Neutrophil (primary cell): ENCODE results near the gene SLC2A4RG.

Source experiments
- H3K27ac ChIP-seq: fragments of 200-600 bp; sonication (generic); 2 replicates; pipeline ENCODE4 v1.5.1; 2016; ENCODE audit warnings: mild to moderate bottlenecking, moderate library complexity
- H3K27me3 ChIP-seq: fragments of 200-600 bp; sonication (generic); 2 replicates; pipeline ENCODE4 v1.6.0; 2016; ENCODE audit warnings: mild to moderate bottlenecking
- H3K36me3 ChIP-seq: fragments of 200-600 bp; sonication (generic); 2 replicates; pipeline ENCODE4 v1.5.1; 2017
- H3K4me1 ChIP-seq, 2 experiments: fragments of 200-600 bp in 1 of 2; sonication (generic) in 1 of 2; 1 replicate in 1 of 2; 2 replicates in 1 of 2; pipeline versions ENCODE4 v1.5.1 to v1.6.1; 2013 to 2016; ENCODE audit warnings: low read depth in 1 of 2, low read length in 1 of 2, mild to moderate bottlenecking in 1 of 2, moderate library complexity in 1 of 2; ENCODE audit not compliant: control insufficient read depth in 1 of 2, insufficient read depth in 1 of 2
- H3K4me3 ChIP-seq, 2 experiments: fragments of 200-600 bp in 1 of 2; sonication (generic) in 1 of 2; 1 replicate in 1 of 2; 2 replicates in 1 of 2; pipeline ENCODE4 v1.5.1; 2013 to 2016; ENCODE audit warnings: low read depth in 1 of 2, low read length in 1 of 2, mild to moderate bottlenecking in 1 of 2, moderate library complexity in 1 of 2
- H3K9me3 ChIP-seq: fragments of 200-600 bp; sonication (generic); 2 replicates; pipeline ENCODE4 v1.5.1; 2016
- TF ChIP-seq, protein P1 (sequence below): fragments of 200-600 bp; sonication (generic); IDR thresholded peaks from 2 replicates; pipeline ENCODE4 v1.5.1; 2016; ENCODE audit warnings: antibody characterized with exemption

SLC2A4RG gene

DNA sequence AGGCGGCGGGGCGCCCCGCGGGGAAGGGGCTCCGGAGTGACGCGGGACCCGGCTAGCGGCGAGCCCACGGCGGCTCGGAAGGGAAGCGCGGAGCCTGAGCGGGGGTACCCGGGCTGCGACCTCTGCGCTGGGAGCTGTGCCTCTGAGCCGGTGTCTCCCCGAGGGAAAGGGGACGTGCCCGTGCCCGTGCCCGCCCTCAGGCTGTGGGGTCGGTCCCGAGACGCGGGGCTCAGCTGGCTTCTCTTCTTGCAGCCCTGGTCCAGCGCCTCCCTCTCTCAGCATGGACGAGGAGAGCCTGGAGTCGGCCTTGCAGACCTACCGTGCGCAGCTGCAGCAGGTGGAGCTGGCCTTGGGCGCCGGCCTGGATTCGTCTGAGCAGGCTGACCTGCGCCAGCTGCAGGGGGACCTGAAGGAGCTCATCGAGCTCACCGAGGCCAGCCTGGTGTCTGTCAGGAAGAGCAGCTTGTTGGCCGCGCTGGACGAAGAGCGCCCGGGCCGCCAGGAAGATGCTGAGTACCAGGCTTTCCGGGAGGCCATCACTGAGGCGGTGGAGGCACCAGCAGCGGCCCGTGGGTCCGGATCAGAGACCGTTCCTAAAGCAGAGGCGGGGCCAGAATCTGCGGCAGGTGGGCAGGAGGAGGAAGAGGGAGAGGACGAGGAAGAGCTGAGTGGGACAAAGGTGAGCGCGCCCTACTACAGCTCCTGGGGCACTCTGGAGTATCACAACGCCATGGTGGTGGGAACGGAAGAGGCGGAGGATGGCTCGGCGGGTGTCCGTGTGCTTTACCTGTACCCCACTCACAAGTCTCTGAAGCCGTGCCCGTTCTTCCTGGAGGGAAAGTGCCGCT, 31.1 kb upstream of the SLC2A4RG start:
- peaks cover 71% of the 10 kb centered on the region for H3K36me3 ChIP-seq
- H3K4me3 ChIP-seq = peak overlapping the region; percentile 74 to 86
- no peaks in the 10 kb centered on the region for H3K27me3 ChIP-seq
- TF ChIP-seq, protein P1, sequence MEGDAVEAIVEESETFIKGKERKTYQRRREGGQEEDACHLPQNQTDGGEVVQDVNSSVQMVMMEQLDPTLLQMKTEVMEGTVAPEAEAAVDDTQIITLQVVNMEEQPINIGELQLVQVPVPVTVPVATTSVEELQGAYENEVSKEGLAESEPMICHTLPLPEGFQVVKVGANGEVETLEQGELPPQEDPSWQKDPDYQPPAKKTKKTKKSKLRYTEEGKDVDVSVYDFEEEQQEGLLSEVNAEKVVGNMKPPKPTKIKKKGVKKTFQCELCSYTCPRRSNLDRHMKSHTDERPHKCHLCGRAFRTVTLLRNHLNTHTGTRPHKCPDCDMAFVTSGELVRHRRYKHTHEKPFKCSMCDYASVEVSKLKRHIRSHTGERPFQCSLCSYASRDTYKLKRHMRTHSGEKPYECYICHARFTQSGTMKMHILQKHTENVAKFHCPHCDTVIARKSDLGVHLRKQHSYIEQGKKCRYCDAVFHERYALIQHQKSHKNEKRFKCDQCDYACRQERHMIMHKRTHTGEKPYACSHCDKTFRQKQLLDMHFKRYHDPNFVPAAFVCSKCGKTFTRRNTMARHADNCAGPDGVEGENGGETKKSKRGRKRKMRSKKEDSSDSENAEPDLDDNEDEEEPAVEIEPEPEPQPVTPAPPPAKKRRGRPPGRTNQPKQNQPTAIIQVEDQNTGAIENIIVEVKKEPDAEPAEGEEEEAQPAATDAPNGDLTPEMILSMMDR = no peak
- peak overlapping the region; percentile 86 for H3K27ac ChIP-seq
- peaks cover 27 to 31% of the 10 kb centered on the region in 2 experiments for H3K4me1 ChIP-seq
- no peaks in the 10 kb centered on the region for H3K9me3 ChIP-seq

DNA sequence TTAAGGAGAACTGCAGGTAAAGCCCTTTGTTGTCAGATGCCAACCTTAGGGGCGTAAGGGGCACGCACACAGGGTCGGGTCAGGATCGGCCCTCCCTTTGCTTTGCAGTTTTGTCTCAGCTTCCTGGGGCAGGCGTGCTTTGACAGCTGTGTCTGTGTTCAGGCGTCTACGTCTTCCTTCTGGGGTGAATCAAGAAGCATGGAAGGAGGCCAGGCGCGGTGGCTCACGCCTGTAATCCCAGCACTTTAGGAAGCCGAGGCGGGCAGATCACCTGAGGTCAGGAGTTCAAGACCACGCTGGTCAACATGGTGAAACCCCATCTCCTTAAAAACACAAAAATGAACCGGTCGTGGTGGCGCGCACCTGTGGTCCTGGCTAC, 30.4 kb upstream of the SLC2A4RG start:
- no peaks in the 10 kb centered on the region for H3K9me3 ChIP-seq
- H3K36me3 ChIP-seq = peaks cover 68% of the 10 kb centered on the region
- TF ChIP-seq, protein P1 = no peak
- H3K4me1 ChIP-seq = peaks cover 27 to 31% of the 10 kb centered on the region in 2 experiments
- H3K27ac ChIP-seq = no peak overlapping the region
- H3K4me3 ChIP-seq = peak overlapping the region; percentile 74 to 86
- H3K27me3 ChIP-seq = no peaks in the 10 kb centered on the region

DNA sequence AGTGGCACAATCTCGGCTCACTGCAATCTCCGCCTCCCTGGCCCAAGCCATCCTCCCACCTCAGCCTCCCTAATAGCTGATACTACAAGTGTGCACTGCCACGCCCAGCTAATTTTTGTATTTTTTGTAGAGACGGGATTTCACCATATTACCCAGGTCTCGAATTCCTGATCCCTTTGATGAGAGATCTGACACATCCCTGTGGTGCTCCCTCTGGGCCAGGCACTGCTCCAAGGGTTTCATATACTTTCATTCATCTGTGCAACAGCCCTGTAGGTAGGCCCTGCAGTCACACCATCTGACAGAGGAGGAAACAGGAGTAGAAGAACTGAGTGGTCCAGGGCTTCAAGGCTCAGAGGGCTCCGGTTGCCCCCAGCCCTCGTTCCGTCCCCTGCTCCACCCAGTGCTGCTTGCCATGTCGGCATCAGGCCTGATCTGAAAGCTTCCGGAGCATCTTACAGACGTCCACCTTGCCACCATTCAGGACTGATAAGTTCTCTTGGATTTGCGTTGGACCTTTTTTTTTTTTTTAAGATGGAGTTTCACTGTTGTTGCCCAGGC, 28.4 kb upstream of the SLC2A4RG start:
- no peak overlapping the region for H3K4me3 ChIP-seq
- peaks cover 52% of the 10 kb centered on the region for H3K36me3 ChIP-seq
- TF ChIP-seq, protein P1 = no peak
- H3K9me3 ChIP-seq = no peaks in the 10 kb centered on the region
- H3K4me1 ChIP-seq = peaks cover 27 to 31% of the 10 kb centered on the region in 2 experiments
- no peak overlapping the region for H3K27ac ChIP-seq
- no peaks in the 10 kb centered on the region for H3K27me3 ChIP-seq

DNA sequence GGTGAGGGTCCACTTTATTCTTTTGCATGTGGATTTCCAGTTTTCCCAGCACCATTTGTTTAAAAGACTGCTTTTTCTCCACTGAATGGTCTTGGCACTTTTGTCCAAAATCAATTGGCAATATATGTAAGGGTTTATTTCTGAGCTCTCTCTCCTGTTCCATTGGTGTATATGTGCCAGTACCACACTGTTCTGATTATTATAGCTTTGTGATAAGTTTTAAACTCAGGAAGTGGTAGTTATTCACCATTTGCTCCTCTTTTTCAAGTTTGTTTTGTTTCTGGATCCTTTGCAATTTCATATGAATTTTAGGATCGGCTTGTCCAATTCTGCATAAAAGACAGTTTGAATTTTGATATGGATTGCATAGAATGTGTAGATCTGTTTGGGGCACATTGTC, 27.4 kb upstream of the SLC2A4RG start:
- Histone ChIP-seq H3K27ac (no peak overlapping the region), H3K4me1 (peaks cover 17 to 21% of the 10 kb centered on the region in 2 experiments), H3K4me3 (no peak overlapping the region), H3K27me3 (no peaks in the 10 kb centered on the region), H3K36me3 (peaks cover 50% of the 10 kb centered on the region), H3K9me3 (no peaks in the 10 kb centered on the region)
- TF ChIP-seq, protein P1 = no peak

DNA sequence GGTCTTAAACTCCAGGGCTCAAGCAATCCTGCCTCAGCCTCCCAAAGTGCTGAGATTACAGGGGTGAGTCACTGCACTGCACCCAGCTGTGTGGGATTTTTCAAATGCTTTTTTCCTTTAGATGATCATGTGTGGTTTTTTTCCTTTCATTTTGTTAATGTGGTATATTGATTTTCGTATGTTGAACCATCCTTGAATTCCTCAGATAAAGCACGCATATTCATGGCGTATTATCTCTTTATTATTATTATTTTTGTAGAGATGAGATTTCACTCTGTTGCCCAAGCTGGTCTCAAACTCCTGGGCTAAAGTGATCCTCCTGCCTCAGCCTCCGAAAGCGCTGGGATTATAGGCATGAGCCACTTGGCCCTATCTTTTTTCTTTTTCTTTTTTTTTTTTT, 24.7 kb upstream of the SLC2A4RG start:
- TF ChIP-seq, protein P1 = no peak
- peaks cover 54% of the 10 kb centered on the region for H3K36me3 ChIP-seq
- no peaks in the 10 kb centered on the region for H3K9me3 ChIP-seq
- no peaks in the 10 kb centered on the region for H3K27me3 ChIP-seq
- no peak overlapping the region for H3K4me3 ChIP-seq
- no peaks in the 10 kb centered on the region for H3K4me1 ChIP-seq
- H3K27ac ChIP-seq = no peak overlapping the region
